SK-N-SH treated with all-trans-retinoic acid at 6 μM for 48 hours (cell line): ENCODE data around the gene CDHR3.

Experiments used
- ARNTL ChIP-seq: fragments of 450-650 bp; formaldehyde crosslinking; IDR thresholded peaks from 2 replicates; pipeline ENCODE4 v1.5.0; 2020; ENCODE audit warnings: low read depth, mild to moderate bottlenecking, moderate library complexity, borderline replicate concordance
- CREB5 ChIP-seq: fragments of 250-450 bp; sonication (Bioruptor Pico); IDR thresholded peaks from 2 replicates; pipeline ENCODE4 v1.5.1; 2020; ENCODE audit warnings: low read depth, mild to moderate bottlenecking, moderate library complexity
- ESRRG ChIP-seq: fragments of 250-450 bp; sonication (Bioruptor Pico); IDR thresholded peaks from 2 replicates; pipeline ENCODE4 v1.6.1; 2021; ENCODE audit warnings: mild to moderate bottlenecking
- OSR1 ChIP-seq: fragments of 250-450 bp; sonication (Bioruptor Pico); IDR thresholded peaks from 2 replicates; pipeline ENCODE4 v1.8.0; 2022; ENCODE audit warnings: moderate library complexity, mild to moderate bottlenecking, inconsistent platforms
- PATZ1 ChIP-seq: fragments of 250-450 bp; sonication (Bioruptor Pico); IDR thresholded peaks from 2 replicates; pipeline ENCODE4 v1.8.0; 2020; ENCODE audit warnings: mild to moderate bottlenecking, moderate library complexity, borderline replicate concordance
- POU6F1 ChIP-seq: fragments of 250-450 bp; sonication (Bioruptor Pico); IDR thresholded peaks from 2 replicates; pipeline ENCODE4 v1.8.0; 2021; ENCODE audit warnings: low read depth, mild to moderate bottlenecking, moderate library complexity, borderline replicate concordance
- PPARA ChIP-seq: fragments of 250-450 bp; sonication (Bioruptor Pico); IDR thresholded peaks from 2 replicates; pipeline ENCODE4 v1.5.0; 2020; ENCODE audit warnings: mild to moderate bottlenecking, borderline replicate concordance
- SNAI2 ChIP-seq: fragments of 250-450 bp; sonication (Bioruptor Pico); IDR thresholded peaks from 2 replicates; pipeline ENCODE4 v1.5.0; 2020; ENCODE audit warnings: mild to moderate bottlenecking, moderate library complexity
- TOX ChIP-seq: fragments of 250-450 bp; sonication (Bioruptor Pico); IDR thresholded peaks from 2 replicates; pipeline ENCODE4 v1.8.0; 2021; ENCODE audit warnings: mild to moderate bottlenecking, moderate library complexity, borderline replicate concordance
- ZC3H10 ChIP-seq: fragments of 250-450 bp; sonication (Bioruptor Pico); IDR thresholded peaks from 2 replicates; pipeline ENCODE4 v1.5.1; 2021; ENCODE audit warnings: mild to moderate bottlenecking, moderate library complexity
- ZFP3 ChIP-seq: fragments of 250-450 bp; sonication (Bioruptor Pico); IDR thresholded peaks from 2 replicates; pipeline ENCODE4 v1.5.0; 2020; ENCODE audit warnings: mild to moderate bottlenecking, moderate library complexity
- ZFP30 ChIP-seq: fragments of 450-650 bp; formaldehyde crosslinking; IDR thresholded peaks from 2 replicates; pipeline ENCODE4 v1.5.0; 2022; ENCODE audit warnings: mild to moderate bottlenecking, moderate library complexity

GRCh38 chr7:106039486-106040060 is 76.5 kb downstream of the CDHR3 start:
- TF ChIP-seq PATZ1 (CRISPR knock-in tag) (no peak), ZFP30 (CRISPR knock-in tag) (no peak), ZFP3 (CRISPR knock-in tag) (no peak), TOX (no peak), SNAI2 (CRISPR knock-in tag) (no peak), POU6F1 (CRISPR knock-in tag) (no peak), OSR1 (CRISPR knock-in tag) (no peak), PPARA (CRISPR knock-in tag) (no peak), ESRRG (CRISPR knock-in tag) (no peak), ZC3H10 (CRISPR knock-in tag) (no peak), CREB5 (CRISPR knock-in tag) (no peak), ARNTL (CRISPR knock-in tag) (no peak)
